GM18520 (cell line): ENCODE results near the gene RET.

Experiments used
- ATAC-seq: cut with Tn5 transposase; IDR thresholded peaks from one replicate; pipeline ENCODE4 v1.9.1; 2021; ENCODE audit not compliant: unreplicated experiment

RET gene

DNA sequence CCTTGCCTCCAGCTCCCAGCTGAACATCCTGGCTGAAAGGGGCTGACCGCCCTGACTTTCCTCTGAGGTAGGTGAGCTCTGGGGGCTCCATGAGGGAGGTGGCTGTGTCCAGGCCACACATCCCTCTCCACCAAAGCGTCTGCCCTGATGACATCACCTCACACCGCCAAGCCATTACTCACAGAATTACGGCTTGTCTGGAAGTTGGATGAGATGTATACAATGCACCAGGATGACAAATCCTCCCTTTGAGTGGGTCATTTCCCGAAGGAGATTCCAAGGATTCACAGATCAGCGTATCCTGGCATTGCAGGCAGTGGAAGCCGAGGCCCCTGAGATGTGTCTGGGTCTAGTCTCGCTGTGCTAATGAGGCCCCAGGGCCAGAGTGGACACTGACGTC is 15.1 kb upstream of the RET start:
- no peak for ATAC-seq

DNA sequence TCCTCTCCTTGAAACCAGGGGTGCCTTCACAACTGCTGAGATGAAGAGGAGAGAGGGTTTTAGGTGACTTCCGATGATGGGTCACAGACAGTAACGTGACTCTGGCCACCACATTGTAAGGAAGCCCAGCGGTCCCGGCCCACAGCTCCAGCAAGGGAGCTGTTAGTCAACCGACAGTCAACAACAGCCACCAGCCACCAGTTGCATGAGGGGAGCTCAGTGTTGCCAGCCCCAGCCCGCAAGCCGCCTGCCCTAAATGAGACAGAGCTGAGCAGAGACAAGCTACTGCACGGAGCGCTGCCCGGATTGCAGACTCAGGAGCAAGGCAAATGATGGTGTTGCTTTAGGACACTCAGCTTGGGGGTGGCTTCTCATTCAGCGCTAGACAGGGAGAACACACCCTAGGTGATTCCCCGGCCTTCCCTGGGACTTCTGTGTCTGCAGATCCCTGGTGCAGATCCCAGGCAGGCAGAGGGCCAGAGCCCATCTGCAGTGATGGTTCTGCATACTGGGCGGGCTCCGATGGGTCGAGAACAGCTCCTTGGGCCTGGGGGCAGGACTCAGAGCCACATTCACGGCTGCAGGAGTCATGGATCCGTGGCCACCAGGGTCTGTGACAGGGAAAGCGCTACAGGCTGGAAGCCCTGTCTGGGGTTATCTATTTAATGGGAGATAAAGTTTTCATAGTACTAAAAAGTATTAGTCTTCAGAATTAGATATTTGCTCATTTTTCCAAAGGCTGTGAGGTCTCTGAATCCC is 14.3 kb upstream of the RET start:
- ATAC-seq, result no peak

DNA sequence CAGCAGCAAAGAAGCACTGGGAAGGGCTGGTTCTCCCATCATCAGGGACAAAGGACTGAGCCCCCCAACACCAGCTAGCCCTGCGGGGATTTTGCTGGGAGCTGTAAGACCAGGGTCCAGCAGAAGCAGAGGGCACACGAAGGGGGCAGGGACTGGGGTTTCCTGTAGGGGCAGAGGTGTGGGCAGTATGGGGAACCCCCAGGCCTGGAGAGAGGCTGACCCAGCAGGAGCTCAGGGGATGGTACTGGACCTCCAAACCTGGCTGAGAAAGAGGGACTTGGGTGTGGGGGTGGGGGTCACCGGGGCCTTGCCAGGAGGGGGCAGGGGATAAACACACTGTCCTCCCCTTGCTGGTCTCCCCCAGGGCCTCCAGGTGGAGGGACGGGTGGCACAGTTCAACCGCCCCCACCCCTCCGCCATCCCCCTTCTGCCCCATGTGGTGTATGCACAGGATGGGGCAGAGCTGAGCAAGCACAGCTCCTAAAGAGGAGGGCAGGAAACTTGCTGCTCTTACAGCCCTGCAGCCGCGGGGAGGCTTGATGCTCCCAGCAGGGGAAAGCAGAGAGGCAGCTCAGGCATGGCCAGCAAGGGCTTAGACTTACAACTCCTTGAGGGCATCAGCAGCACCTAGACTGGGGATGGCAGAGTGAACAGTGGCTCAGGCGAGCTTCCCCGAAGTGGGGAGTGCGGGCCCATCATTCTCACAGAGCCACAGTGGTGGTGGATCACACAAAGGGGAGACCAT is 12.4 kb upstream of the RET start:
- ATAC-seq, result no peak

DNA sequence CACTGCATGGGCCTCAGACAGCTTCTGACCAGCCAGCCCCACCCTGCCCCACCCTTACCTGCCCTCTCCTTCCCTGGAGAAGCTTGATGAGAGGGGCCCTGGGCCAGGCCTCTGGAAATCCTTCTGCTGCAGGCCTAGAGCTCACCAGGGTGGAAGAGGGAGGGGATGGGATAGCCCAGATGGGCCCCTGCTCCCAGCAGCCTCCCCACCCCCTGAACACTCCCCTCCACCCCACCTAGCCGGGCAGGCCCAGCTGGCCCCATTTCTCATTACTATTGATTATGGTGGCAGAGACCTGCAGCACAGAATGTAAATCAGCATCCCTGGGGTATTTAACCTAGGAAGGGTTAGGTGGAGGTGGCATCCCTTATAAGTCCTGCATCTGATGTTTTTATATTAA is 11.6 kb upstream of the RET start:
- no peak for ATAC-seq

DNA sequence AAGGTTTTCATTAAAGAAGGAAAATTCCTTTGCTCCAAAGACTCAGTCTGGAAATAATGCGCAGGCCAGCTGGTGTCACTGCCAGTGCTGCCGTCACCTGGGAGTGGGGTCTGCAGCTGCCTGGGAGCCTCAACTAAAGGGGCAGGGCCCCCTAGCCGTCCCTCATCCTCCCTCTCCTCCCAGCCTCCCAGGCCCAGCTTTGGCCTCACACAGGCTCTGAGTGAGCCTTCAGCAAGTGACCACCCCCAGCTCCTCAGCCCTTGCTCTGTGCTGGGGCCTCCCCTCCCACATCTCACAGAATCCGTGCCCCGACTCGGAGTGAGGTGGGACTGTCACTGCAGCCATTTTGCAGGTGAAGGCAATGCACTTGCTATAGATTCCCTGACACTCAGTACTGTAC is 11.1 kb upstream of the RET start:
- no peak for ATAC-seq

DNA sequence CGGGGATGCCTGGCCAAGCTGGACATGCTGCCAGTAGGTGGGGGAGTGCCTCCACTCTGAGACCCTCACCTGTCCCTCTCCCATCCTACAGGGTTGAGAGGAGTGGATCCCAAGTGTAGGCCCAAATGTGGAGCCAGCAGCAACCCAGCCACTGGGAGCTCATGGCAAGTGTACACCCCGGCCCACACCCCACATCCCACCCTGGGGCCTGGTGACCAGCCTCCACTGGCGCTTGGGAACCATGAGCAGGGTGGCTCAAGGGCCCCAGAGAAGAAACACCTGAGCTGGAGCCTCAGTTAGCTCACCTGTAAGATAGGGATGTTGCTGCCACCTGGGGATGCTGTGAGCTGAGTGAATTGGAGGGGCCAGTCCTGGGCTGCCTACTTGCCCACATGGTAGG is 10.4 kb upstream of the RET start:
- ATAC-seq, result no peak

DNA sequence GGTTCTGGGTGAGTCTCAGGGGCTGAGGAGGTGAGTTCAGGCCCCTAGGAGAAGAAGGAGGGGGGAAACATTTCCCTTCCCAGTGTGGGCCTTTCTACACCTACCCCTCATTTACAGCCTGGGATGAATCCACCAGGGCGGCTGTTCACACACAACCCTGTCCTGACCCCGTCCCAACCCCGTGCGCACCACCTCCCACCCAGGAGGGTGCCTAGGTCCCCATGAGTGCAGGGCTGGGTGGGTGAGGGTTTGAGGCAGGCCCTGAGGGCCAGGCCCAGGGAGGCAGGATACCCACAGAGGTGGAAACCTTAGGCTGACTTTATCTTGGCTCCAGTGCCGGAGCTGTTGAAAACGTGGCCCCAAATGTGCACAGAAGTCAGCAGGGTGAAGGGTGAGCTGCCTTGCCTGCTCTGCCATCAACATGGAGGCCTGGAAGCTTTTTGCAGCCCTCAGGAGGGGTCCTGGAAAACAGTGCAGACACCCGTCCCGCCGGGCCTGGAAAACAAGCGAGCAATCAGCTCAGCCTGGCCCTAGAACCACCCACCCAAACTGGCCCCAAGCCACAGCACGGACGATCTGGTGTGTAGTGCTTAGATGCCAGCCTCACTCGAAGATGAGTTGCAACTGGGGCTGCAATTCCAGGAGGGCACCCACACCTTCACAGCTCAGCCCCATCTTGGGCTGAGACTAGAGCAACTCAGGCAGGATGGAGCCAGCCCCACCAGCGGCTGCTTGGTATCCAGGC is 9.3 kb upstream of the RET start:
- no peak for ATAC-seq

DNA sequence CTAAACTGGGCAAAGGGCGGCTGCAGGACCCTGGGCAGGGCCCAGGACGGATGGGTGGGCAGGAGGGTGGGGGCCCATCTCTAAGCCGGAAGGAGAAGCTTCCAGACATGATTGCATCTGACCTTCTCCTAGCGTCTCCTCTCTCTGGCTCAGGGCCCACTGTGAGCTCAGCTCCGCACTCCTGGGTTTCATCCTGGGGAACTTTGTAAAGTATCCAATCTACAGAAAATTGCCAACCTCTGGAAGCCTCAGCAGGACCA is 8.8 kb upstream of the RET start:
- no peak for ATAC-seq

DNA sequence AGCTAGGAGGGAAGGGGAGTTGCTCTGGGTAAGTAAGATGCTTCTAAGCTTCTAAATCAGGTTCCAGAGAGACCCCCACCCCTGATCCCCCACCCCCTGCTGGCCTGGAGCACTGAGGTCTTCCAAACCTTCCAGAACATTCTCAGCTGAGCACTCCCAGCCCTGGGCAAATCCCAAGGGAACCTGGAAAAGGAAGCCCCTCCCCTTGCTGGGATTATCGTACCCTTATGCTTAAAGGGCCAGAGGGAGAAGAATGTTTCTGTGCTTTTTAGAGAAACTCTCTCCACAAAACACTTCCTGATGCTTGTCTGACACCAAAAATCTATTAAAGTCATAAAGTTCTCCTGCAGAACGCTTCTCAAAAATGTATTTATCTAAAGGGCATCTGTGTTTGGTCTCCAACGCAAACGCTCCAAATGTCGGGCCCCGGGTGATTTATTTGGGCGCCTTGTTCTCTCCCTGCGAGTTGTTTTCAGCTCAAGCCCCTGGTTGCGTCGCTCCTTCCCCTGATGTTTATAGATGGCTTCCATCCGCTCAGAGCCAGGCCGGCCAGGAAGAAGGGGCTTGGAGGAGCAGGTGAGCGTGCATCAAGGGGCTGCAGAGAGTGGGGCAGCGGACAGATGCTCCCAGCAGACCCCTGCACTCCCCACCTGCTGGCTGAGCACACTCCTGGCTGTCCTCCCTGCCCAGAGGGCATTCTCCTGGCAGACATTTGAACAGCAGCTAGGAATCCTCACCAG is 8.2 kb upstream of the RET start:
- ATAC-seq, result no peak

DNA sequence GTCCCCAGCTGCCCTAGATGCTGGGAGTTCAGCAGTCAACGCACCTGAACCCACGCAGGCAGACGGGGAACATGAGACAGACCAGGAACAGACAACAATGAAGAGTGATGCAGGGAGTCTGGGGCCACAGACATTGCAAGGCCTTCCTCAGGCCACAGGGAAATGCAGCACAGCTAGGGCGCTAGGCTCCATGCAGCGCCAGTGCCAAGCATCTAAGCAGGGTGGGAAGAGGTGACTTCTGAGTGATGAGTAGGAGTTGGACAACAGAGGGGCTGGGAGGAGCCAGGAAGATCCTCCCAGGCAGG is 7.7 kb upstream of the RET start:
- no peak for ATAC-seq

DNA sequence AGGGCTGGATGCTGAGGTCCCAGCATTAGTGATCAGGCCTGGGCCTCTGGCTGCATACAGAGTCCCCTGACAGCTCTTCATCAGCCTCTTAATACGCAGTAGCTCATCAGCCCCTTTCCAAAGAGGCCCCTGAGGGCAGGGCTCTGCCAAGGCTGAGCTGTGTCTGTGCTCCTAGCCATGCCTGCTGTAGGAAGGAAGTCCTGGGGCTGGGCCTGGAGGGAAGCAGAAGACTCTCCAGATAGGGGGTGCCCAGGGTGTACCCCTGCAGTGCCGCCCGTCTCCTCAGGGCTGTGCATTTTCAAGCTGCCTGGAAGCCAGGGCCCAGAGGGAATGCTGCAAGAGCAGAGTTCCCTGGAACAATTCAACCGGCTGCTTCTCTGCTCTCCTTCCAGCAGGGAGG is 7.3 kb upstream of the RET start:
- ATAC-seq, result no peak

DNA sequence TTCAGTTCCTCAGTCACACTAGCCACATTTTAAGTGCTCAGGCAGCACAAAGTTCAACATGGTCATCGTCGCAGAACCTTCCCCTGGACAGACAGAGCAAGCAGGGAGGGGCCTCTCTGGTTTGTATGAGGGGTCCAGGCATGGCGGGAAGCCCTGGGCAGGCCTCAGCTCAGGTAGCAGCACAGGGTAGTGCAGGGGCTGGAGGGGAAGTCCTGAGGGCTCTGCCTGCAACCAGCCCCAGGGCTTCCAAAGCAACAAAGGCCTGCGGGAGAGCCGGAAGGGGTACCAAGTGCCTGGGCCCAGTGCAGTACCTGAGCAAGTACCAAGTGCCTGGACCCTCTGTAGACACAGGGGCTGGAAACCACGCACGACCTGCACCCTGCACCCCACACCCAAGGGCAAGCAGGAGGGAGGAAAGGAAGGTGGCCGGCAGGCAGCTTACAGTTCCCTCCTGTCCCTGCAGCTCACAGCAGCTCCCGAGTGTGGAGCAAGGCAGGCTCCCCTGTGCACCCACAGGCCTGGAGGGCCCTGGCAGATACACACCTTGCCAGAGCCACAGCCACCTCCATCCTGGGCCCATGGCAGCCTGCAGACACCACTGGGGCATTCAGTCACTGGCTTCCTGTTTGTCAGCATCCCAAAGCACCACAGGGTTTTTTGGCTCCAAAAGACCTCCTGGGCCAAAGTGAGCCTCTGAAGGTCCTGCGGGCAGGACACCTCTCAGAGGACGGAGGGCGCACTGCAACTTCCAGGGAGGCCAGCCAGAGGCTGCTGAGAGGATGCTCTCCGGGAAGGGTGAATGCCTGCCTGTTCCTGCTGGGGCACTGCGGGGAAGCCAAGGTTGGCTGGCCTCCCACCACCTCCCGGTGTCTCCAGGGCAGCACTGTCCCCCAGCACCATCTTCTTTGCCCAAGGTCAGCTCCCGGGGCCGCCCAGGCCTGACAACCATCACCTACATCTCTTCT is 6.5 kb upstream of the RET start:
- no peak for ATAC-seq

DNA sequence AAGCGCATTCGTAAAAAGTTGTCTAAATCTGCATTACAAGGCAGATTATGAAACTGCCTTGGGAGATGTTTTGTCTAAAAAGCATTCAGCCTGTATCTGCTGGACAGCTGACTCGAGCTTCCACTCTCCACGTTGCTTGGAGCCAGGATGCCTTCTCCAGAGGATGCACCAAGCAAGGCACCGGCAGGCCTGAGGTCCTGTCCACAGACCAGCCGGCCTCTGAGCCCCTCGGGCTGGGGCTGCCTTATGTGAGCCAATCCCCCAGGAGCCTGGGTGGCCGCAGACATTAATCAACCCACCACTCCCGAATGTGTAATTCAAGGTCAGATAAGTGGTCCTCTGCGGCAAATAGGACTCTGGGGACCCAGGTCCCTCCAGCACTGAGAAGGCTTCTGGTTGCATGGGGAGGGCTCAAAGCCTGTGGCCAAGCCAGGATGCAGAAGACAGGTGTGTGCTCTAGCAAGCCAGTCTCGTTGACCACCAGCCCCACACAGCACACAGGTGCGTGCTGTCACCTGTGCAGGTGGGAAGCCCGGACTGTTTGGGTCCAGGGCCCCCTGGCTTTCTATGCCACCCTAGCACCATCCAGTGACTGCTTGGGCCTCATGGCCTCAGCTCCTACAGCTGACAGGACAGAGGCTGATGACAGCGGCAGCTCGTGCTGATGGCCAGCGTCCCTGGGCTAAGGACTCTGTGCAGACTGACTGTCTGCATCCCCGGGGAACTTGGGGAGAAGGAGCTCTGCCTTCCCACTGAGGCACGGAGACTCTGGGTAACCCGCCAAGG is 4.8 kb upstream of the RET start:
- no peak for ATAC-seq

DNA sequence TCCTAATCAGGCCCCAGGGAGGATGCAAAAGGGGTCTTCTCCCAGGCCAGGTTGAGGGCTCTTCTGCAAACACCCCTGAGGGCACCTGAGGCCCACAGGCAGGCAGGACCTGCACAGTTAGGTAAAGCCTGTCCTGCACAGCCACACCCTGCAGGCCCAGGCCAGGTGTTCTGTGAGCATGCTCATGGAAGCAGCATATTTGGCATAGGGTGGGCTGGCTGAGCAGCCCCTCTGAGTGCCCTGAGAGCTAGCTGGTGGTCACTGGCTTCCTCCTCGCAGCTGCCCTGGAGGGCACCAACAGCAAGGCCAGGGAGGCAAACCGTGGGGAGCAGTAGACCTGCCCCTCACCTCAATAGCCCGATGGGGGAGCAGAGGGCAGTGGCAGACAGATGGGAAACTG is 3.7 kb upstream of the RET start:
- no peak for ATAC-seq

DNA sequence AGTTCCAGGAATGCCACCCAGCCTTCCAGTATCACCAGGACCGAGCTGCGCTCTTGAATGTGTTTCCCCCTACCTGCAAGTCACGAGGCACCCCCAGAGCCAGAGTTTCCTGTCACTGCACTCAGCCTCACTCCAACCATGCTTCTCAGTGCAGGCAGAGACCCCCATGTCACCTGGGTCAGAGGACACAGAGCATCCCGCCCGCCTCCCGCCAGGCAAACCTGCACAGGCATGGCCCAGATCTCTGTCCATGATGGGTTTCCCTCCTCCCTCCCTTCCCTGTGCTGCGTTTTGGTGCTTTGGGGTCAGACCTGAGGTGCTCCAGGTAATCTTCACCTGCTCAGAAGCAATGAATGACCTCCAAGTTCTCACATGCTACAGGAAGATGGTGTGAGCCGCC is 3.1 kb upstream of the RET start:
- no peak for ATAC-seq

DNA sequence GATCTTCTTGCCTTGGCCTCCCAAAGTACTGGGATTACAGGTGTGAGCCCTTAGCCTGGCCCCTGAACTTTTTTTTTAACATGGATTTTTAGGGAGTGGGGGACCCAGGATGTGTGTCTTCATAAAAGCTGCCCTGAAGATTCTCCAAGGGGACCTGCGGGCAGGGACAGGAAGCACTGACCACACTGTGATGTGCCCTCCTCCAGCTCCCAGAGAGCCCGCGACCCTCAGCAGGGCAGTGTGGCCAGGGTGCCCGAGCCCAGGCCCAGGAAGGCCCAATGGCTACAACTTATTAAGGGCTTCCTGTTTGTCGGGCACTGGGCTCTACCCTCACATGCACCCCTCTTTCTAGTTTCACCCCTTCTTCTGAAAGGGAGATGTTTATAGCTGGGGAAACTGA is 2.5 kb upstream of the RET start:
- ATAC-seq, result no peak

DNA sequence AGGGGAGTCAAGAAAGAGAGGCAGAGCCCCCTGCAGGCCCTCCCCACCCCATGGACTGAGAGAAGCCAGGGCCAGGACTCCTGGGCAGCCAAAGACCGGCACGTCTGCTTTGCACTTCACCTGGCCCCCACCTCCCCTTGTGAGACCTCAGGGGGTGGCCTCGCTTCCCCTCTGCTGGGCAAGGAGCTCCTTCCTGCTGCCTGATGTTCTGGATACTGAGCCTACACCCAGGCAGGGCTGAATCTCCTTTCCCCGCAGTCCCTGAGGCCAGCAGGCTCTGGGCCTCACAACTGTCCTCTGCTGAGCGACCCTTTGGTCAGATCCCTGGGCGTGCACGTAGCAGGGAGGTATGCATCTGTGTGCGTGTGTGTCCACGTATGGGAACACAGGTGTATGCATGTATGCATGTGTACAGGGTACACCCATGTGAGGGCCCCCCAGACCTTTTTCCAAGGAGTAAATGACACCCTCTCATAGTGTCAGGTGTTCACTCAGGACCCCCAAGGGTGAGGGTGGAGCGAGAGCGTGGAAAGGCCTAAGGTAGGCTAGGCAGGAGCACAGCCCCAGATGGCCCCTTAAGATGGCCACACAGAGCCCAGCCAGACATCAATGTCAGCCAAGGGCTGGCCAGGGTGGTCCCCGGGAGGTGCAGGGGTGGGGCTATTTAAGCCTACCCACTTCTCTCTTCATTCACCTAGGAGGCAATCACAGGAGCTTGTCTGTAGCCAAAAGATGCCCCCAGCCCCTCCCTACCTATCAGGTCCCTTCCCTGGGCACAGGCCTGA is 1.9 kb upstream of the RET start:
- no peak for ATAC-seq

DNA sequence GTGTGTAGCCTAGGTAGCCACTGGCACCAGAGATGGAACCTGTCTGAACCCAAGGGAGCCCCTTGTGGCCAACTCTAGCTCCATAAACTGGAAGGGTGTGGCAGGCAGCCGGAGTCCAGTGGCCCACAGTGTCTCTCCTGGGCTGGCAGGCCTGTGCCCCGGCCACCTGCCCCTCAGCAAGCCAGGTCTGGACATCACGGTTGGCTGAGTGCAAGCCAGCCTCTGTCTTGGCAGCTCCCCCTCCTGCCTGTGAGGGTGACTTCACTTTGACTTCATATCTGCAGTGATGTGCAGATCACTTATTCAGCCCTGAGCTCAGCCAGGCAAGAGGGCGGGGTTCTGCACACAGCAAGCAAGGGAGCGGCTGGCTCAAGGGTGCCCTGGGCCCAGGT is 1.3 kb upstream of the RET start:
- no peak for ATAC-seq

DNA sequence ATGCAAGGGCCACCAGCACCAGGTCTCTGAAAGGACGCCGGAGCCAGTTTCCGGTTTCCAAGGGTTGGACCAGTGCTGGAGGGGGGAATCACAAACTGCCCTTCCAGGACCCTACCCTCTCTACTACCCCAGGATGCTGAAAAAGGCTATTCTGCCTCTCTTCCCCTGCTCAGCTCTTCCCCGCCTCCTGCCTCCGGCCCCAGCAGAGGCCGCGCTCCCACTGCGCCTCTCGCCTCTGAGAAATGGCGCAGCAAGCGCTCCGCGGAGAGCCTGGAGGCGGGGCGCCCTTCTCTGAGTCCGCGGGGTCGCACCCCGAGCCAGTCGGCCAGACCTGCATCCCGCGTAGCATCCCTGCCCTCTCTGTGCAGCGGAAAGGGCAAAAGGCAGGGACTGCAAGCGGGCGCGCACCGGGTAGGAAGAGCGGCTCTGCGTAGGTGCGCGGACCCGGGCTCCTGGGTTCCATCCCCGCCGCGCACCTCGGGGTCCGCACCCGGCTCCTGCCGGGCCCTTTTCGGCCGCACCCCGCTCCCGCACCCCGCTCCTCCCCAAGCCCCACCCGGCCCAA is 476 bp upstream of the RET start:
- ATAC-seq, result no peak
